ENCODE data around the gene MAP3K14. TPM values are rescaled to one million over a fixed set of nuclear protein-coding genes. Genes with fewer than 3 reads are reported as not detected.

The MAP3K14 gene
- polyA plus RNA-seq, 1 of the 3 experiments (the other 2 are of a cell fraction): 11.9 TPM

DNA sequence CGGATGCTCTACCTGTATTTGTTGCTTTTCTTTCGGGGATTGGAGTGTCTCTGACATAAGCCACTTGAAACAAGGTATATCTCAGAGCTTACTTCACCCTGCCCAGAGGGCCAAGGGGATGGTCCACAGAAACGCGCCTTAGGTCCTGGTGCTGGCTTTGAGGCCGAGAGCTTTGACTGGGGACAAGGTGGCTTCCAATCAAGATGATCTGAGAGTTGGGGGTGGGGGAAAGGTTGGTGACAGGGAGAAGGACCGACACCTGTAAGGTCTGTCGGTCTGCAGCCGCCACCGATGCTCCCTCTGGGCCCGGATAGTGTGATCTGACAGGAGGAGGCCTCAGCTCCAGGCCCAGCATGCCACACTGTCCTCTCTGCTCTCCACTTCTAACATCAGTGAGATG lies 33.1 kb downstream of the MAP3K14 start (continued):
- TF ChIP-seq SIN3A (IDR thresholded peaks at IDR 0.05; ENCODE audit: borderline replicate concordance, low read depth, low read length) (no peak), RXRA (IDR thresholded peaks at IDR 0.05; ENCODE audit: borderline replicate concordance, low read depth) (no peak), RCOR1 (IDR thresholded peaks at IDR 0.05; ENCODE audit: low read length) (no peak), GATA2 (CRISPR knock-in tag; IDR thresholded peaks at IDR 0.05) (no peak), FOXM1 (IDR thresholded peaks at IDR 0.05; ENCODE audit: low read depth) (no peak), FOXJ3 (CRISPR knock-in tag; IDR thresholded peaks at IDR 0.05) (no peak), NRF1 (IDR thresholded peaks at IDR 0.05; ENCODE audit: low read depth, low read length) (no peak), JUND (IDR thresholded peaks at IDR 0.05) (no peak), TEAD4 (IDR thresholded peaks at IDR 0.05; ENCODE audit: borderline replicate concordance, insufficient read depth) (no peak), MXI1 (IDR thresholded peaks at IDR 0.05; ENCODE audit: low read depth, low read length) (no peak), RFX5 (IDR thresholded peaks at IDR 0.05; ENCODE audit: low read length) (no peak)
- TF ChIP-seq, protein P1, sequence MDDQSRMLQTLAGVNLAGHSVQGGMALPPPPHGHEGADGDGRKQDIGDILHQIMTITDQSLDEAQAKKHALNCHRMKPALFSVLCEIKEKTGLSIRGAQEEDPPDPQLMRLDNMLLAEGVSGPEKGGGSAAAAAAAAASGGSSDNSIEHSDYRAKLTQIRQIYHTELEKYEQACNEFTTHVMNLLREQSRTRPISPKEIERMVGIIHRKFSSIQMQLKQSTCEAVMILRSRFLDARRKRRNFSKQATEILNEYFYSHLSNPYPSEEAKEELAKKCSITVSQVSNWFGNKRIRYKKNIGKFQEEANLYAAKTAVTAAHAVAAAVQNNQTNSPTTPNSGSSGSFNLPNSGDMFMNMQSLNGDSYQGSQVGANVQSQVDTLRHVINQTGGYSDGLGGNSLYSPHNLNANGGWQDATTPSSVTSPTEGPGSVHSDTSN (IDR thresholded peaks at IDR 0.05): no peak

DNA sequence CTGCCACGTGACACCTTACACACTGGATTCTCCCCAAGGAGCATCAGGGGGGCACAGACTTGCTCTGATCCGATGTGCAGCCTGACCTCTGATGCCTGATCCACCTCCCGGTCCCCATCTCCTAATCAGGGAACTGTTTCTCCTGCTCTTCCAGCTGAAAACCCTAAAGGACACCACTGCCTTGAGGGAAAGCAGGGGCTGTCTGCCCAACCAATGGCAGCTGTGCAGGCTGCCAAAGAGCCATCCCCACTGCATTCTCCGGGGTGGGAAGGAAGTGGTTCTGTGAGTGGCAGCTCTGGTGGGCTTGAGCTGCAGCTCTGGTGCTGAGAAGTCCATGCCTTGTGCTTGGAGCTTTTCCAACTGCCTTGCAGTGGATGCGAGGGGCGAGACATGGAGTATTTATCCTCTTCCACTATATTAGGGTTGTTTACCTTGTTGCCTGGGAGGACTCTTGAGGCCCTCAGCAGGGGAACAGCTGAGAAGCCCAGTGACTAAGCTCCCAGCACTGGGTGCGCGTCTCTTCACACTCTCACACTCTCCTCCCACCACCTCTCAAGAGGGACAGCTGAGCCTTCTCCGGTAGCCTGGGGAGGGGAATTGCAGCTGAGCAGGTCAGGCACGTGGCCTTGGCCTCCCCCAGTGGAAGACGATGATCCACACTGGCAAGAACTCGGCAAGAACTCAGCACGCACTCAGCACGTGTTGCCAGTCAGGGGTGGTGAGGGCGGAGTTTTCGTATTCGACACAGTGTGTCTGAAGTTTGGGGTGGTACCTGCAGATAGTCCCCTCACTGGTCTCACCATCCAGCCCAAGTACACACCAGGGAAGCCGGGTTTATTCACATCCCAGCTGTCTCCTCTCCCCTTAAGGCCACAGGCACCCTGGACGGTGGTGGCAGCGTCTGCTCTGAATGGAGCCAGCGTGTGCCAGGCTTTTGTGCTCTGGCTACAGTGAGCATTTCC lies 33.9 kb downstream of the MAP3K14 start:
- no peak overlapping the region for H3K4me3 ChIP-seq (ENCODE audit: low read depth in 2 of 2, low read length in 1 of 2)
- no peak for DNase-seq
- no peak overlapping the region for H2AFZ ChIP-seq (ENCODE audit: low read depth)
- POLR2A ChIA-PET: interaction anchor here (0.6 kb wide), 1 partner anchor 10 kb away, joined by 4 read pairs; no protein-coding TSS in a partner anchor
- no peak overlapping the region for H3K4me2 ChIP-seq
- WGBS (ENCODE audit: low lambda C conversion rate): 86% methylated on average over 20 of the region's 21 CpGs
- TF ChIP-seq GABPA (IDR thresholded peaks at IDR 0.05; ENCODE audit: low read depth) (no peak), NRF1 (IDR thresholded peaks at IDR 0.05; ENCODE audit: low read depth, low read length) (no peak), TEAD4 (IDR thresholded peaks at IDR 0.05; ENCODE audit: borderline replicate concordance, insufficient read depth) (no peak), ELF1 (IDR thresholded peaks at IDR 0.05) (no peak)
- peaks cover 9% of the 10 kb centered on the region; the same call in 1 of the 2 replicates for H4K20me1 ChIP-seq (ENCODE audit: insufficient read depth)
- CTCF ChIA-PET: interaction anchor here (0.8 to 1.7 kb wide), 9 partner anchors 17 to 111 kb away, joined by 3 to 12 read pairs (median 4); partner anchors contain the start of gene MAP3K14
- H3K27me3 ChIP-seq (ENCODE audit: insufficient read depth): no peaks in the 10 kb centered on the region
- peaks cover 8% of the 10 kb centered on the region; the same call in 1 of the 2 replicates for H3K79me2 ChIP-seq (ENCODE audit: insufficient read depth)
- no peak overlapping the region for H3K27ac ChIP-seq (ENCODE audit: low read depth in 2 of 2, low read length in 1 of 2)
- peaks cover 32% of the 10 kb centered on the region for H3F3A ChIP-seq (replicated peaks; ENCODE audit: insufficient read depth)
- H3K9ac ChIP-seq: no peak overlapping the region
- H3K9me2 ChIP-seq: no peaks in the 10 kb centered on the region
- no peaks in the 10 kb centered on the region for H3K9me3 ChIP-seq
- peaks cover 0 to 23% of the 10 kb centered on the region in 2 experiments; a peak in 2 of 4 replicates for H3K4me1 ChIP-seq (ENCODE audit: control insufficient read depth in 1 of 2, insufficient read depth in 2 of 2, low read depth in 1 of 2, low read length in 1 of 2)
- H3K36me3 ChIP-seq (replicated peaks in 1 of 2; ENCODE audit: control insufficient read depth in 1 of 2, insufficient read depth in 2 of 2, low read length in 1 of 2): peaks cover 44 to 49% of the 10 kb centered on the region in 2 experiments

Measured in SK-N-SH (cell line).